Testis (tissue), 2 donors: ENCODE measurements around the gene VAV1.

Experiments
- POLR2A ChIP-seq: fragments of 450-650 bp; IDR thresholded peaks from one replicate; pipeline ENCODE4 v1.6.1; 2017; ENCODE audit warnings: antibody characterized with exemption, mild to moderate bottlenecking, moderate library complexity
- TF ChIP-seq, protein P1 (sequence below), 3 experiments: fragments of 450-650 bp in 2 of 3; fragments of 200-600 bp in 1 of 3; sonication (generic) in 1 of 3; IDR thresholded peaks; one replicate each; pipeline ENCODE4 v1.5.1; 2016 to 2019; ENCODE audit warnings: antibody characterized with exemption in 3 of 3, mild to moderate bottlenecking in 2 of 3, moderate library complexity in 1 of 3

GRCh38 chr19:6738787-6739389 is 33.6 kb upstream of the VAV1 start:
- TF ChIP-seq, protein P1, sequence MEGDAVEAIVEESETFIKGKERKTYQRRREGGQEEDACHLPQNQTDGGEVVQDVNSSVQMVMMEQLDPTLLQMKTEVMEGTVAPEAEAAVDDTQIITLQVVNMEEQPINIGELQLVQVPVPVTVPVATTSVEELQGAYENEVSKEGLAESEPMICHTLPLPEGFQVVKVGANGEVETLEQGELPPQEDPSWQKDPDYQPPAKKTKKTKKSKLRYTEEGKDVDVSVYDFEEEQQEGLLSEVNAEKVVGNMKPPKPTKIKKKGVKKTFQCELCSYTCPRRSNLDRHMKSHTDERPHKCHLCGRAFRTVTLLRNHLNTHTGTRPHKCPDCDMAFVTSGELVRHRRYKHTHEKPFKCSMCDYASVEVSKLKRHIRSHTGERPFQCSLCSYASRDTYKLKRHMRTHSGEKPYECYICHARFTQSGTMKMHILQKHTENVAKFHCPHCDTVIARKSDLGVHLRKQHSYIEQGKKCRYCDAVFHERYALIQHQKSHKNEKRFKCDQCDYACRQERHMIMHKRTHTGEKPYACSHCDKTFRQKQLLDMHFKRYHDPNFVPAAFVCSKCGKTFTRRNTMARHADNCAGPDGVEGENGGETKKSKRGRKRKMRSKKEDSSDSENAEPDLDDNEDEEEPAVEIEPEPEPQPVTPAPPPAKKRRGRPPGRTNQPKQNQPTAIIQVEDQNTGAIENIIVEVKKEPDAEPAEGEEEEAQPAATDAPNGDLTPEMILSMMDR (IDR thresholded peaks at IDR 0.05), result no peak
- no peak for TF ChIP-seq POLR2A
